Measurements from ENCODE around the gene NRGN. TPM values are rescaled to one million over a fixed set of nuclear protein-coding genes. Genes with fewer than 3 reads are reported as not detected.

The NRGN gene
- total and polyA plus RNA-seq, 3 donors from 2014 or later = 3.0 to 10.4 (median 5.5) TPM

- no peaks in the 10 kb centered on the region for H3K9me3 ChIP-seq
- TF ChIP-seq POLR2A (IDR thresholded peaks at IDR 0.05) (no peak), CTCF (IDR thresholded peaks at IDR 0.05) (no peak)
- H3K27ac ChIP-seq = peak overlapping the region in 1 of 2 donors; percentile 66
- H3K4me3 ChIP-seq = peak overlapping the region; percentile 10 to 43
- H3K36me3 ChIP-seq (ENCODE audit: low read depth, missing control alignments) = no peaks in the 10 kb centered on the region
- intact Hi-C loops (cut with DNase I; ENCODE audit: low total_unique reads) = loop anchor here (10.0 kb wide), 2 partner anchors 73 to 87 kb away; partner anchors contain the start of genes SIAE and SPA17
- no peak for DNase-seq
- 11 to 19% methylated on average over 8 to 25 of the region's 25 CpGs for whole genome bisulfite sequencing, 2 donors
- H3K4me1 ChIP-seq = peaks cover 22% of the 10 kb centered on the region
- H3K27me3 ChIP-seq = no peaks in the 10 kb centered on the region
Observed at GRCh38 chr11:124761301-124762104, 21.8 kb downstream of the NRGN start.

- peak within 1 kb of the TSS in 1 of 2 donors; percentile 66 for H3K27ac ChIP-seq
- intact Hi-C loops (cut with DNase I; ENCODE audit: low total_unique reads) = loop anchor here (10.0 kb wide), 2 partner anchors 73 to 87 kb away; partner anchors contain the start of genes SIAE and SPA17
- 2 to 8% methylated on average over 29 to 41 of the region's 55 CpGs for WGBS, 2 donors
- H3K9me3 ChIP-seq = no peaks in the 10 kb centered on the region
- DNase-seq = no peak
- no peaks in the 10 kb centered on the region for H3K27me3 ChIP-seq
- H3K36me3 ChIP-seq (ENCODE audit: low read depth, missing control alignments) = no peaks in the 10 kb centered on the region
- TF ChIP-seq CTCF (IDR thresholded peaks at IDR 0.05) (no peak), POLR2A (IDR thresholded peaks at IDR 0.05) (no peak)
- H3K4me1 ChIP-seq = peaks cover 22% of the 10 kb centered on the region
- peak within 1 kb of the TSS; percentile 43 to 47 for H3K4me3 ChIP-seq
Observed at GRCh38 chr11:124762105-124762623, 22.4 kb downstream of the NRGN start, which contains the start of gene ESAM. ESAM (minus strand) TSS chr11:124762290; CDS start chr11:124762154, 136 bp downstream.

GRCh38 chr11:124762624-124763155 lies 22.9 kb downstream of the NRGN start:
- DNase-seq = no peak
- intact Hi-C loops (cut with DNase I; ENCODE audit: low total_unique reads) = loop anchor here (10.0 kb wide), 2 partner anchors 72 to 88 kb away; partner anchors contain the start of genes SIAE and SPA17
- Histone ChIP-seq H3K4me1 (peaks cover 22% of the 10 kb centered on the region), H3K27ac (no peak overlapping the region), H3K36me3 (ENCODE audit: low read depth, missing control alignments) (no peaks in the 10 kb centered on the region), H3K27me3 (no peaks in the 10 kb centered on the region), H3K4me3 (peak overlapping the region; percentile 43 to 47), H3K9me3 (no peaks in the 10 kb centered on the region)
- no peak for TF ChIP-seq CTCF (IDR thresholded peaks at IDR 0.05)
- TF ChIP-seq POLR2A (IDR thresholded peaks at IDR 0.05) = no peak
- 3% methylated on average over 18 to 37 of the region's 45 CpGs for WGBS, 2 donors

- DNase-seq = peak; percentile 88
- H3K4me3 ChIP-seq = peak overlapping the region; percentile 43 to 47
- WGBS, 2 donors = 8% methylated on average over 21 of the region's 21 CpGs
- TF ChIP-seq POLR2A (IDR thresholded peaks at IDR 0.05) (no peak), CTCF (IDR thresholded peaks at IDR 0.05) (peak; percentile 47 to 64 (median 53))
- no peaks in the 10 kb centered on the region for H3K27me3 ChIP-seq
- intact Hi-C loops (cut with DNase I; ENCODE audit: low total_unique reads) = loop anchor here (10.0 kb wide), 2 partner anchors 71 to 89 kb away; partner anchors contain the start of genes SIAE and SPA17
- no peak overlapping the region for H3K27ac ChIP-seq
- H3K36me3 ChIP-seq (ENCODE audit: low read depth, missing control alignments) = no peaks in the 10 kb centered on the region
- H3K9me3 ChIP-seq = no peaks in the 10 kb centered on the region
- H3K4me1 ChIP-seq = peaks cover 18% of the 10 kb centered on the region
Observed at GRCh38 chr11:124763156-124763947, 23.6 kb downstream of the NRGN start.
